HCT116 (cell line): ENCODE results near the gene SIGMAR1. TPM values are rescaled to one million over a fixed set of nuclear protein-coding genes. Genes with fewer than 3 reads are reported as not detected.

Source experiments
- ATAC-seq: fragments of 200-7000 bp; cut with Tn5 transposase; 2 replicates; pipeline ENCODE4 v1.9.1; 2020; ENCODE audit warnings: mild to moderate bottlenecking, moderate library complexity
- BruUV-seq: library from RNA; stranded (reverse); fragments of 400-500 nt; replicated peaks from 2 replicates; lab custom pipeline; 2021; lab: Mats Ljungman, UMichigan
- CTCF ChIA-PET: fragments of 300-600 bp; sonication (Branson Sonifier 250); formaldehyde crosslinking; loops from one replicate; lab custom pipeline; 2021; ENCODE audit warnings: antibody characterized with exemption; lab: Charles Lee
- POLR2A ChIA-PET: fragments of 300-600, 350-600 bp; sonication (Branson Sonifier 250); formaldehyde crosslinking; loops from one replicate; lab custom pipeline; 2021; ENCODE audit warnings: antibody characterized with exemption; lab: Charles Lee
- RAD21 ChIA-PET, 2 experiments: fragments of 300-600 bp; sonication (Branson Sonifier 250); formaldehyde crosslinking; loops; one replicate each; lab custom pipeline; 2023; ENCODE audit warnings: low total read pairs in 2 of 2; ENCODE audit not compliant: uncharacterized antibody in 2 of 2, unreplicated experiment in 2 of 2, low non-redundant PET in 1 of 2; lab: Charles Lee
- DNase-seq: peaks from one replicate; pipeline ENCODE4 v3.0.0-alpha.2; 2010; ENCODE audit warnings: low read depth, low spot score
- H2AFZ ChIP-seq: fragments of 200-600 bp; shearing (Covaris generic), sonication (generic); 2 replicates; pipeline ENCODE4 v1.6.1; 2017; ENCODE audit warnings: low read depth, mixed run types, mixed read lengths, antibody characterized with exemption, low read length; ENCODE audit not compliant: poor library complexity, severe bottlenecking
- H3K27ac ChIP-seq: 2 replicates; pipeline ENCODE4 v1.5.1; 2012; ENCODE audit warnings: low read depth, low read length
- H3K27me3 ChIP-seq: fragments of 200-600 bp; sonication (generic); 2 replicates; pipeline ENCODE4 v1.6.1; 2016; ENCODE audit warnings: mixed run types, low read length, mixed read lengths; ENCODE audit not compliant: insufficient read depth
- H3K36me3 ChIP-seq, 2 experiments: fragments of 200-500 bp in 1 of 2; fragments of 200-600 bp in 1 of 2; sonication (Bioruptor generic) in 1 of 2; sonication (generic) in 1 of 2; 2 replicates each; pipeline versions ENCODE4 v1.5.1 to v1.6.1; 2014 to 2016; ENCODE audit warnings: low read length in 2 of 2, inconsistent platforms in 1 of 2, mixed read lengths in 1 of 2, mixed run types in 1 of 2; ENCODE audit not compliant: insufficient read depth in 2 of 2, control insufficient read depth in 1 of 2
- H3K4me1 ChIP-seq, 2 experiments: fragments of 200-600 bp in 1 of 2; sonication (generic) in 1 of 2; 2 replicates each; pipeline versions ENCODE4 v1.5.1 to v1.6.1; 2012 to 2017; ENCODE audit warnings: low read length in 2 of 2, inconsistent platforms in 1 of 2, mild to moderate bottlenecking in 1 of 2, mixed read lengths in 1 of 2, mixed run types in 1 of 2, moderate library complexity in 1 of 2; ENCODE audit not compliant: insufficient read depth in 2 of 2, control insufficient read depth in 1 of 2
- H3K4me2 ChIP-seq: fragments of 200-600 bp; sonication (generic); 2 replicates; pipeline ENCODE4 v1.6.1; 2017; ENCODE audit warnings: mixed run types, low read length, mixed read lengths
- H3K4me3 ChIP-seq, 2 experiments: fragments of 200-600 bp in 1 of 2; sonication (generic) in 1 of 2; replicated peaks in 1 of 2; 2 replicates each; pipeline ENCODE4 v1.5.1; 2011 to 2016; ENCODE audit warnings: low read length in 2 of 2, control low read depth in 1 of 2, low read depth in 1 of 2, mild to moderate bottlenecking in 1 of 2, mixed read lengths in 1 of 2, mixed run types in 1 of 2
- H3K79me2 ChIP-seq: fragments of 200-600 bp; sonication (generic); 2 replicates; pipeline ENCODE4 v1.6.1; 2017; ENCODE audit warnings: mild to moderate bottlenecking, mixed run types, low read length, moderate library complexity, mixed read lengths; ENCODE audit not compliant: insufficient read depth
- H3K9ac ChIP-seq: fragments of 200-600 bp; sonication (generic); 2 replicates; pipeline ENCODE4 v1.6.1; 2016; ENCODE audit warnings: low read length, mixed read lengths
- H3K9me2 ChIP-seq: fragments of 200-600 bp; sonication (generic), shearing (Covaris generic); 2 replicates; pipeline ENCODE4 v1.6.1; 2017; ENCODE audit warnings: mixed run types, mild to moderate bottlenecking, moderate library complexity; ENCODE audit not compliant: insufficient read depth
- H3K9me3 ChIP-seq, 2 experiments: fragments of 200-500 bp in 1 of 2; fragments of 200-600 bp in 1 of 2; sonication (Bioruptor generic) in 1 of 2; sonication (generic) in 1 of 2; 2 replicates each; pipeline ENCODE4 v1.6.1; 2014 to 2017; ENCODE audit warnings: low read length in 2 of 2, mixed read lengths in 2 of 2, inconsistent platforms in 1 of 2, low read depth in 1 of 2, mild to moderate bottlenecking in 1 of 2, mixed run types in 1 of 2, moderate library complexity in 1 of 2; ENCODE audit not compliant: control insufficient read depth in 1 of 2, insufficient read depth in 1 of 2
- H4K20me1 ChIP-seq: fragments of 200-600 bp; sonication (generic), shearing (Covaris generic); 2 replicates; pipeline ENCODE4 v1.6.1; 2017; ENCODE audit warnings: mixed run types, mild to moderate bottlenecking, moderate library complexity; ENCODE audit not compliant: insufficient read depth
- CBX3 ChIP-seq: IDR thresholded peaks from 2 replicates; pipeline ENCODE4 v1.6.1; 2012; ENCODE audit warnings: low read depth
- CEBPB ChIP-seq: IDR thresholded peaks from 2 replicates; pipeline ENCODE4 v1.6.1; 2012; ENCODE audit warnings: low read depth
- ELF1 ChIP-seq: IDR thresholded peaks from 2 replicates; pipeline ENCODE4 v1.6.1; 2012; ENCODE audit warnings: low read depth, borderline replicate concordance
- EZH2 ChIP-seq: fragments of 200-600 bp; sonication (generic); IDR thresholded peaks from 2 replicates; pipeline ENCODE4 v1.6.1; 2017; ENCODE audit warnings: antibody characterized with exemption, mixed run types
- EZH2phosphoT487 ChIP-seq: fragments of 200-600 bp; IDR thresholded peaks from 2 replicates; pipeline ENCODE4 v1.6.1; 2018; ENCODE audit warnings: antibody characterized with exemption, borderline replicate concordance
- JUND ChIP-seq: IDR thresholded peaks from 2 replicates; pipeline ENCODE4 v1.6.1; 2012
- POLR2A ChIP-seq: IDR thresholded peaks from 2 replicates; pipeline ENCODE4 v1.7.0; 2011; ENCODE audit warnings: borderline replicate concordance; ENCODE audit not compliant: insufficient read depth, insufficient read length; ENCODE audit errors: extremely low read depth
- SP1 ChIP-seq: IDR thresholded peaks from 2 replicates; pipeline ENCODE4 v1.6.1; 2012; ENCODE audit warnings: low read depth
- SRF ChIP-seq: IDR thresholded peaks from 2 replicates; pipeline ENCODE4 v1.6.1; 2012; ENCODE audit warnings: low read depth
- YY1 ChIP-seq: IDR thresholded peaks from 2 replicates; pipeline ENCODE4 v1.6.1; 2011; ENCODE audit warnings: low read length, low read depth, moderate library complexity, mild to moderate bottlenecking; ENCODE audit not compliant: insufficient replicate concordance; ENCODE audit errors: extremely low read depth
- ZFX ChIP-seq: fragments of 450-650 bp; IDR thresholded peaks from 2 replicates; pipeline ENCODE4 v1.6.1; 2017
- ZNF274 ChIP-seq: fragments of 200-500 bp; sonication (Bioruptor generic); IDR thresholded peaks from 2 replicates; pipeline ENCODE4 v1.6.1; 2014; ENCODE audit warnings: mild to moderate bottlenecking, low read depth, low read length, inconsistent platforms
- intact Hi-C: fragments of 100-400 bp; cut with micrococcal nuclease; formaldehyde crosslinking; loops from 2 replicates; pipeline ENCODE4 v1.10.0; 2022
- total RNA-seq: library from RNA; stranded (reverse); gene quantifications from one replicate; pipeline ENCODE4 v1.2.1, GENCODE V29; 2021; ENCODE audit not compliant: unreplicated experiment
- TF ChIP-seq, protein P1 (sequence below), 3 experiments: fragments of 200-600 bp in 1 of 3; sonication (generic) in 1 of 3; IDR thresholded peaks in 2 of 3; conservative IDR thresholded peaks in 1 of 3; 2 replicates each; pipeline ENCODE4 v1.5.1; 2012 to 2017; ENCODE audit warnings: low read depth in 2 of 3, low read length in 2 of 3, antibody characterized with exemption in 1 of 3, borderline replicate concordance in 1 of 3, control low read depth in 1 of 3, mild to moderate bottlenecking in 1 of 3, mixed read lengths in 1 of 3, mixed run types in 1 of 3, moderate library complexity in 1 of 3; ENCODE audit not compliant: insufficient read depth in 1 of 3
- TF ChIP-seq, protein P2 (sequence below): IDR thresholded peaks from 2 replicates; pipeline ENCODE4 v1.6.1; 2012
- TF ChIP-seq, protein P3 (sequence below): IDR thresholded peaks from 2 replicates; pipeline ENCODE4 v1.6.1; 2012; ENCODE audit warnings: low read depth
- TF ChIP-seq, protein P4 (sequence below): IDR thresholded peaks from 2 replicates; pipeline ENCODE4 v1.6.1; 2011; ENCODE audit warnings: mild to moderate bottlenecking, low read length, moderate library complexity; ENCODE audit not compliant: insufficient replicate concordance; ENCODE audit errors: extremely low read depth
- TF ChIP-seq, protein P5 (sequence below): IDR thresholded peaks from 2 replicates; pipeline ENCODE4 v1.6.1; 2012

SIGMAR1 gene
- total RNA-seq, 1 experiment from 2014 or later: 109 TPM

DNA sequence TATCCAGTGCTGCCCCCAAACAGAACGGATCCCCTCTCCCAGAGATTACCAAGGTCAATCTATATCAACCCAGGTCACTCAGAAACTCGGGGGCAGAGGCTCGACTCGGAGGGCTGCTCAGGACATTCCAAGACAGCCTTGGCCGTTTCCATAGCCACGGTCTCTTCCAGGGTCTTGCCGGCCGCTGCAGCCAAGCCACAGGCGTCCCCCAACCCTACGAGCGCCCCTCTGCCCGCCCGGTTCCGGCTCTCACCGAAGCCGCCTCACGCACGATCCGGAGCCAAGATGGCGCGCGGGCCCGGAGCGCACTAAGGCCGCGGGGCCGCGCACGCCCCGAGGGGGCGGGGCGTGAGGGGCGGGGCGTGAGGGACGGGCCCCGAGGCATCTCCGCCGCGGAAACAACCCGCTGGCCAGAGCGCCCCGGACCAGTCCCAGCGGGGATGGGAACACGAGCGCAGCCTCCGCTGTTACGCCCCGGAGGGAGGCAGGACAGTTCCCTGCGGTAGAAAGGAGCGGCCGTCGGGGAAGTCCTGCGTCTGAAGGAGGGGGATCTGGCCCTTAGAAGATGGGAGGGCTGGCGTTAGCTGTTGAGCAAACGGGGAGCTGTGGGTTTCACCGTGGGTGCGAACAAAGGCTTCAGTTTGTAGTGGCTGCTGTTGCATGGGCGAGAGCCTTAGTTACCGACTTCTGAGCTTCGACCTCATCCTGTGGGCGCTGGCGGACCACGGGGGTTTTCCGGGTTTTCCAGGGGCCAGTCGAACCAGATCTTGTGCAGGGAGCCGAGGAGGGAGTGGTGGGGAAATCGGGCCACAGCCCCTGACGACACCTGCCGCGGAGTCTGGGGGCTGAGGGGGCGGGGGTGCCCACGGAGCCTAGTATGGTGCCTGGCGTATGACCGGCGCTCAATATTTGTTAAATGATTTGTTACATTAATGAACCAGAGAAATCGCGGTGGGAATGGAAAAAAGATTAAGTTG lies 25.5 kb downstream of the SIGMAR1 start, which contains the start of gene RPP25L:
Gene RPP25L, minus strand, starts transcription at position 287 of the 977 bp plus-strand sequence. CDS start 801 bp downstream, outside the sequence.
- ChIA-PET POLR2A (interaction anchor here (1.0 to 2.1 kb wide), 2 partner anchors 9 to 26 kb away, joined by 3 to 6 read pairs; partner anchors contain the start of gene SIGMAR1), CTCF (interaction anchor here (0.9 to 1.0 kb wide), 4 partner anchors 8 to 208 kb away, joined by 3 to 6 read pairs (median 4); no protein-coding TSS in a partner anchor), RAD21 (no interaction called here)
- Histone ChIP-seq H3K9me3 (no peaks in the 10 kb centered on the region), H3K79me2 (peaks cover 15% of the 10 kb centered on the region), H3K27me3 (no peaks in the 10 kb centered on the region), H3K27ac (peak within 1 kb of the TSS; percentile 82), H3K9me2 (no peaks in the 10 kb centered on the region), H3K9ac (peak within 1 kb of the TSS; percentile 90), H3K4me1 (peaks cover 5 to 28% of the 10 kb centered on the region in 2 experiments), H3K4me2 (peak within 1 kb of the TSS; percentile 91), H3K36me3 (0 out of 4 replicates have a peak, but pooled peaks cover 0 to 3% of the 10 kb centered on the region in 2 experiments), H2AFZ (peak within 1 kb of the TSS; percentile 92), H4K20me1 (no peaks in the 10 kb centered on the region), H3K4me3 (peak within 1 kb of the TSS; percentile 87 to 95)
- ATAC-seq (peak; percentile 89), DNase-seq (peak; percentile 49)
- TSS peak; percentile 90 for BruUV-seq
- intact Hi-C loops: loop anchor here (1.0 to 2.0 kb wide), 2 partner anchors 22 to 53 kb away; no protein-coding TSS in a partner anchor
- TF ChIP-seq EZH2: no peak
- TF ChIP-seq, protein P1, sequence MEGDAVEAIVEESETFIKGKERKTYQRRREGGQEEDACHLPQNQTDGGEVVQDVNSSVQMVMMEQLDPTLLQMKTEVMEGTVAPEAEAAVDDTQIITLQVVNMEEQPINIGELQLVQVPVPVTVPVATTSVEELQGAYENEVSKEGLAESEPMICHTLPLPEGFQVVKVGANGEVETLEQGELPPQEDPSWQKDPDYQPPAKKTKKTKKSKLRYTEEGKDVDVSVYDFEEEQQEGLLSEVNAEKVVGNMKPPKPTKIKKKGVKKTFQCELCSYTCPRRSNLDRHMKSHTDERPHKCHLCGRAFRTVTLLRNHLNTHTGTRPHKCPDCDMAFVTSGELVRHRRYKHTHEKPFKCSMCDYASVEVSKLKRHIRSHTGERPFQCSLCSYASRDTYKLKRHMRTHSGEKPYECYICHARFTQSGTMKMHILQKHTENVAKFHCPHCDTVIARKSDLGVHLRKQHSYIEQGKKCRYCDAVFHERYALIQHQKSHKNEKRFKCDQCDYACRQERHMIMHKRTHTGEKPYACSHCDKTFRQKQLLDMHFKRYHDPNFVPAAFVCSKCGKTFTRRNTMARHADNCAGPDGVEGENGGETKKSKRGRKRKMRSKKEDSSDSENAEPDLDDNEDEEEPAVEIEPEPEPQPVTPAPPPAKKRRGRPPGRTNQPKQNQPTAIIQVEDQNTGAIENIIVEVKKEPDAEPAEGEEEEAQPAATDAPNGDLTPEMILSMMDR (IDR thresholded peaks at IDR 0.05 in 2 of 3, conservative IDR thresholded peaks at IDR 0.05 in 1 of 3; ENCODE audit: borderline replicate concordance in 1 of 3, insufficient read depth in 1 of 3, low read depth in 2 of 3, low read length in 2 of 3): no peak
- TF ChIP-seq, protein P2, sequence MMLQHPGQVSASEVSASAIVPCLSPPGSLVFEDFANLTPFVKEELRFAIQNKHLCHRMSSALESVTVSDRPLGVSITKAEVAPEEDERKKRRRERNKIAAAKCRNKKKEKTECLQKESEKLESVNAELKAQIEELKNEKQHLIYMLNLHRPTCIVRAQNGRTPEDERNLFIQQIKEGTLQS: no peak
- no peak for TF ChIP-seq ZNF274
- no peak for TF ChIP-seq SRF
- TF ChIP-seq, protein P3, sequence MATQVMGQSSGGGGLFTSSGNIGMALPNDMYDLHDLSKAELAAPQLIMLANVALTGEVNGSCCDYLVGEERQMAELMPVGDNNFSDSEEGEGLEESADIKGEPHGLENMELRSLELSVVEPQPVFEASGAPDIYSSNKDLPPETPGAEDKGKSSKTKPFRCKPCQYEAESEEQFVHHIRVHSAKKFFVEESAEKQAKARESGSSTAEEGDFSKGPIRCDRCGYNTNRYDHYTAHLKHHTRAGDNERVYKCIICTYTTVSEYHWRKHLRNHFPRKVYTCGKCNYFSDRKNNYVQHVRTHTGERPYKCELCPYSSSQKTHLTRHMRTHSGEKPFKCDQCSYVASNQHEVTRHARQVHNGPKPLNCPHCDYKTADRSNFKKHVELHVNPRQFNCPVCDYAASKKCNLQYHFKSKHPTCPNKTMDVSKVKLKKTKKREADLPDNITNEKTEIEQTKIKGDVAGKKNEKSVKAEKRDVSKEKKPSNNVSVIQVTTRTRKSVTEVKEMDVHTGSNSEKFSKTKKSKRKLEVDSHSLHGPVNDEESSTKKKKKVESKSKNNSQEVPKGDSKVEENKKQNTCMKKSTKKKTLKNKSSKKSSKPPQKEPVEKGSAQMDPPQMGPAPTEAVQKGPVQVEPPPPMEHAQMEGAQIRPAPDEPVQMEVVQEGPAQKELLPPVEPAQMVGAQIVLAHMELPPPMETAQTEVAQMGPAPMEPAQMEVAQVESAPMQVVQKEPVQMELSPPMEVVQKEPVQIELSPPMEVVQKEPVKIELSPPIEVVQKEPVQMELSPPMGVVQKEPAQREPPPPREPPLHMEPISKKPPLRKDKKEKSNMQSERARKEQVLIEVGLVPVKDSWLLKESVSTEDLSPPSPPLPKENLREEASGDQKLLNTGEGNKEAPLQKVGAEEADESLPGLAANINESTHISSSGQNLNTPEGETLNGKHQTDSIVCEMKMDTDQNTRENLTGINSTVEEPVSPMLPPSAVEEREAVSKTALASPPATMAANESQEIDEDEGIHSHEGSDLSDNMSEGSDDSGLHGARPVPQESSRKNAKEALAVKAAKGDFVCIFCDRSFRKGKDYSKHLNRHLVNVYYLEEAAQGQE: no peak
- TF ChIP-seq YY1: peak; percentile 93
- TF ChIP-seq ELF1: no peak
- no peak for TF ChIP-seq JUND
- TF ChIP-seq, protein P4, sequence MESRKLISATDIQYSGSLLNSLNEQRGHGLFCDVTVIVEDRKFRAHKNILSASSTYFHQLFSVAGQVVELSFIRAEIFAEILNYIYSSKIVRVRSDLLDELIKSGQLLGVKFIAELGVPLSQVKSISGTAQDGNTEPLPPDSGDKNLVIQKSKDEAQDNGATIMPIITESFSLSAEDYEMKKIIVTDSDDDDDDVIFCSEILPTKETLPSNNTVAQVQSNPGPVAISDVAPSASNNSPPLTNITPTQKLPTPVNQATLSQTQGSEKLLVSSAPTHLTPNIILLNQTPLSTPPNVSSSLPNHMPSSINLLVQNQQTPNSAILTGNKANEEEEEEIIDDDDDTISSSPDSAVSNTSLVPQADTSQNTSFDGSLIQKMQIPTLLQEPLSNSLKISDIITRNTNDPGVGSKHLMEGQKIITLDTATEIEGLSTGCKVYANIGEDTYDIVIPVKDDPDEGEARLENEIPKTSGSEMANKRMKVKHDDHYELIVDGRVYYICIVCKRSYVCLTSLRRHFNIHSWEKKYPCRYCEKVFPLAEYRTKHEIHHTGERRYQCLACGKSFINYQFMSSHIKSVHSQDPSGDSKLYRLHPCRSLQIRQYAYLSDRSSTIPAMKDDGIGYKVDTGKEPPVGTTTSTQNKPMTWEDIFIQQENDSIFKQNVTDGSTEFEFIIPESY: peak; percentile 45
- peak; percentile 87 for TF ChIP-seq POLR2A
- TF ChIP-seq EZH2phosphoT487: no peak
- peak; percentile 58 for TF ChIP-seq ZFX
- TF ChIP-seq CBX3: no peak
- no peak for TF ChIP-seq CEBPB
- no peak for TF ChIP-seq SP1
- TF ChIP-seq, protein P5, sequence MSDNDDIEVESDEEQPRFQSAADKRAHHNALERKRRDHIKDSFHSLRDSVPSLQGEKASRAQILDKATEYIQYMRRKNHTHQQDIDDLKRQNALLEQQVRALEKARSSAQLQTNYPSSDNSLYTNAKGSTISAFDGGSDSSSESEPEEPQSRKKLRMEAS: peak; percentile 64
